Duodenal mucosa (tissue), 2 donors: ENCODE data around the gene RFX7.

Experiments
- H3K27ac ChIP-seq: one replicate; pipeline ENCODE4 v1.7.0; 2013; ENCODE audit warnings: low read depth, low read length
- H3K27me3 ChIP-seq, 2 donors: one replicate each; pipeline ENCODE4 v1.7.0; 2013; ENCODE audit warnings: low read length in 2 of 2, control low read depth in 1 of 2; ENCODE audit not compliant: insufficient read depth in 2 of 2, control insufficient read depth in 1 of 2
- H3K36me3 ChIP-seq, 2 donors: one replicate each; pipeline ENCODE4 v1.7.0; 2013; ENCODE audit warnings: low read length in 2 of 2, control low read depth in 1 of 2; ENCODE audit not compliant: insufficient read depth in 2 of 2, control insufficient read depth in 1 of 2
- H3K4me1 ChIP-seq, 2 donors: one replicate each; pipeline ENCODE4 v1.7.0; 2013; ENCODE audit warnings: low read length in 2 of 2, control low read depth in 1 of 2; ENCODE audit not compliant: insufficient read depth in 2 of 2, control insufficient read depth in 1 of 2
- H3K4me3 ChIP-seq, 2 donors: one replicate each; pipeline ENCODE4 v1.7.0; 2013; ENCODE audit warnings: low read length in 2 of 2, low read depth in 1 of 2
- H3K9ac ChIP-seq, 2 donors: one replicate each; pipeline ENCODE4 v1.7.0; 2013; ENCODE audit warnings: low read length in 2 of 2, low read depth in 1 of 2
- H3K9me3 ChIP-seq, 2 donors: one replicate each; pipeline ENCODE4 v1.7.0; 2013; ENCODE audit warnings: low read length in 2 of 2, control low read depth in 1 of 2; ENCODE audit not compliant: control insufficient read depth in 1 of 2

RFX7 gene

DNA sequence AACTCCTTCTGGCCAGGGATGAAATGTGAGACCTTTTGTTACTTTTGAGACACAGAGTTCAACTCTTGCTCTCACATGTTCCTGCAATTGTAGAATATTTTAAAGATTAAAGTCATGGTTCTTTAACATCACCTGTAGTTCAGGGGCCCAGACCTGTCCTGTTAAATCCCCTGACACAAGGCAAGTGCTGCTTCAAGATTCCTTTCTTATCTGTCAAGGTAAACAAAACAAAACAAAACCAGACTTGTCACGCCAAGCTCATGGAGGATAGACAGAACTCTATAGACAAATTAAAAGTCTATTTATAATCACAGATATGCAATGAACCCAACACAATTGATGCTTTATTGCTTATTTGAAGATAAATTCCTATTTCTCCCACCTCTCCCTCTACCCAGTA is 201.6 kb downstream of the RFX7 start:
- Histone ChIP-seq H3K4me3 (no peak overlapping the region), H3K36me3 (no peaks in the 10 kb centered on the region), H3K27ac (no peak overlapping the region), H3K27me3 (no peaks in the 10 kb centered on the region), H3K9ac (no peak overlapping the region), H3K9me3 (no peaks in the 10 kb centered on the region), H3K4me1 (no peaks in the 10 kb centered on the region)

DNA sequence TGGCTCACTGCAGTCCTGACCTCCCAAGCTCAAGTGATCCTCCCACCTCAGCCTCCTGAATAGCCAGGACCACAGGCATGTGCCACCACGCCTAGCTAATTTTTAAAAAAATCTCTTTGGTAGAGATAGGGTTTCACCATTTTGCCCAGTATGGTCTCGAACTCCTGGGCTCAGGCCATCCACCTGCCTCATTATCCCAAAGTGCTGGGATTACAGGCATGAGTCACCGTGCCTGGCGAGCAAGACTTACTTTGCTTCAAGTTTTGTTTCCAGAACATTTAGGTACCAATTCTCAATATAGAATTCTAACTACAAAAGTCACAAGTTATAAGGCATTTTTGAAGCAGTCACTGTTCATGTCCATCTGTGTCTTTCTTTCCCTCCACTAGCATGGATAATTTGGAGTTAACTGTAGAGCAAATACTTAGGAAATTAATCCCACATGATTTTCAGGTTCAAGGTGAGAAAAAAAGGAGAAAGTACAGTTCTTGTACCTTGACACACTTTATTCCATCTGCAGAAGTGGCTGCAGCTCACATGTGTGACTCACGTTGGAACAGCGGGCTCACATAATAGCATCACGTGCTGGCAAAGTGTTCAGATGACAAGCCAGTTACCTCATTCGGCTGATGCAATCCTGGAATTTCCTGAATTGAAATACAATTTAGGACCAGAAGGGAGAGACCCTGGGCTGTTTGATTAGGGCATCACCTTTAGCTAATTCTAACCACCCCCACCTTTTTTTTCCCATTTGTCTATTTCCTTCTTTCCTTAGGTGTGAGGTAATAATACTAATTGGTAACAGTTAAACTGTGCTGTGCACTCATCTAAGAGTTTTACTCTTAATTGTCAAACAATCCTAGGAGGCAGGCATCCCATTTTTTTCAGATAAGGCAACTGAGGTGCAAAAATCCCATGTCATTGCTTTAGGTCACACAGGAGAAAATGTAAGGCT is 203.3 kb downstream of the RFX7 start:
- Histone ChIP-seq H3K36me3 (no peaks in the 10 kb centered on the region), H3K9me3 (no peaks in the 10 kb centered on the region), H3K4me3 (no peak overlapping the region), H3K27me3 (no peaks in the 10 kb centered on the region), H3K4me1 (no peaks in the 10 kb centered on the region), H3K9ac (no peak overlapping the region), H3K27ac (no peak overlapping the region)

DNA sequence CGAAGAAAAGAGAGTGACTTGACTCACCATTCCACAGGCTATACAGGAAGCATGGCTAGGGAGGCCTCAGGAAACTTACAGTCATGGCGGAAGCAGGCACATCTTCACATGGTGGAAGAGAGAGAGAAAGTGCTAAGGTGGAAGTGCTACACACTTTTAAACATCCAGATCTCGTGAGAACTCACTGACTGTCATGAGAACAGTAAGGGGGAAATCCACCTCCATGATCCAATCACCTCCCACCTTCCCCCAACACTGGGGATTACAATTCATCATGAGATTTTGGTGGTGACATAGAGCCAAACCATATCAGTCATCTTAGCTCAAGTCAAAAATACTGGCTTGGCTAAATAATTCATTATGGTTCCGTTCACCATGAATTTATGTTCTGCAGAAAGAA is 205.0 kb downstream of the RFX7 start:
- no peak overlapping the region for H3K9ac ChIP-seq
- no peaks in the 10 kb centered on the region for H3K4me1 ChIP-seq
- no peaks in the 10 kb centered on the region for H3K9me3 ChIP-seq
- no peak overlapping the region for H3K4me3 ChIP-seq
- H3K27me3 ChIP-seq = no peaks in the 10 kb centered on the region
- H3K27ac ChIP-seq = no peak overlapping the region
- H3K36me3 ChIP-seq = no peaks in the 10 kb centered on the region

DNA sequence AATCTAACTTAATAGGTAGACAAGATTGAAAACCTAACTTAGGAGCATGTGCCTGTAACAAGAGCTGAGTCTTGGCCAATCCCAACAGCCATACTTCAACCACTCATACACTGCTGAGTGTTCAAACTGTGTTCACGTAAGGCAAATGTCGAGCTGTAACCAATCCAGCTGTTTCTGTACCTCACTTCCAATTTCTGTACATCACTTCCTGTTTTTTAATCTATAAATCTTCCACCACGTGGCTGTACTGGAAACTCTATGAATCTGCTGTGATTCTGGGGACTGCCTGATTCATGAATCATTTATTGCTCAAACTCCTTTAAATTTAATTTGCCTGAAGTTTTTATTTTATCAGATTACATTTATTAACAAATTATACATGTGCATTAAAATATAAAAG is 205.7 kb downstream of the RFX7 start:
- Histone ChIP-seq H3K4me3 (no peak overlapping the region), H3K9me3 (no peaks in the 10 kb centered on the region), H3K27ac (no peak overlapping the region), H3K27me3 (no peaks in the 10 kb centered on the region), H3K9ac (no peak overlapping the region), H3K36me3 (no peaks in the 10 kb centered on the region), H3K4me1 (no peaks in the 10 kb centered on the region)
